Astrocyte (in vitro differentiated cells and primary cell): ENCODE measurements around the gene NFATC1.

Experiments used
- EZH2 ChIP-seq: IDR thresholded peaks from 2 replicates; pipeline ENCODE4 v1.6.1; 2012; ENCODE audit warnings: mild to moderate bottlenecking, low read length, inconsistent platforms; ENCODE audit not compliant: insufficient read depth
- TF ChIP-seq, protein P1 (sequence below): IDR thresholded peaks from 2 replicates; pipeline ENCODE4 v1.5.1; 2011; ENCODE audit warnings: low read depth, mild to moderate bottlenecking, inconsistent platforms, low read length, moderate library complexity; ENCODE audit not compliant: insufficient read depth

DNA sequence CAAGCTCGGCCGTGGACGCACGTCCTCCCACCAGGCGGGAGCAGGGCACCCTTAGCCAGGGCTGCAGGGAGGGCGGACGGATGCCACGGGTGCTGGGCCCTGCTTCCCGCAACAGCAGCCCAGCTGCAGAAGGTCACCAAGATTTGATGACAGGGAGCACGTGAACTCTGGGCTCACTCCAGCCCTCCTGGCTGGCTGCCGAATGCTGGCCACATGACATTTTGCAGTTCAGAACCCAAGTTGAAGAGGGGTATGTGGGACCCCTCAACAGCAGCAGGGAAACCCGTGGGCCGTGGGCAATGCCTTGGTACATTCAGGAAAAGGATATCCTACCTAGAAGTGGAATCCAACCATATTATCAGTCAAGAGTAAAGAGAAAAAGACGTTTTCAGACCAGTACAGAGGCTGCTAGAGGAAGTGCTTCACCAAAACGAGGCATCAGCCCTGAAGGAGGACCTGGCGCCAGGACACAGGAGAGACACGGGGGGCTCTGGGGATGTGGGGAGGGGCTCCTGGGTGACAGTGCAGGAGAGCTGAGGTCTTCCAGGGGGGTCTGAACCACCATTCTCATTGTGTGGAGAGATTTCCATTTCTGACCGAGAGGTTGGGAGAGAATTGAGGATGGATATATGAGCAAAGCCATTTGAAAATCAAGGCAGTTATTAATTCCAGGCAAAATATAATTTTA lies 176.5 kb downstream of the NFATC1 start:
- TF ChIP-seq, protein P1, sequence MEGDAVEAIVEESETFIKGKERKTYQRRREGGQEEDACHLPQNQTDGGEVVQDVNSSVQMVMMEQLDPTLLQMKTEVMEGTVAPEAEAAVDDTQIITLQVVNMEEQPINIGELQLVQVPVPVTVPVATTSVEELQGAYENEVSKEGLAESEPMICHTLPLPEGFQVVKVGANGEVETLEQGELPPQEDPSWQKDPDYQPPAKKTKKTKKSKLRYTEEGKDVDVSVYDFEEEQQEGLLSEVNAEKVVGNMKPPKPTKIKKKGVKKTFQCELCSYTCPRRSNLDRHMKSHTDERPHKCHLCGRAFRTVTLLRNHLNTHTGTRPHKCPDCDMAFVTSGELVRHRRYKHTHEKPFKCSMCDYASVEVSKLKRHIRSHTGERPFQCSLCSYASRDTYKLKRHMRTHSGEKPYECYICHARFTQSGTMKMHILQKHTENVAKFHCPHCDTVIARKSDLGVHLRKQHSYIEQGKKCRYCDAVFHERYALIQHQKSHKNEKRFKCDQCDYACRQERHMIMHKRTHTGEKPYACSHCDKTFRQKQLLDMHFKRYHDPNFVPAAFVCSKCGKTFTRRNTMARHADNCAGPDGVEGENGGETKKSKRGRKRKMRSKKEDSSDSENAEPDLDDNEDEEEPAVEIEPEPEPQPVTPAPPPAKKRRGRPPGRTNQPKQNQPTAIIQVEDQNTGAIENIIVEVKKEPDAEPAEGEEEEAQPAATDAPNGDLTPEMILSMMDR = no peak
- TF ChIP-seq EZH2 = no peak
